HepG2 (cell line): ENCODE data around the gene NDC1. TPM values are rescaled to one million over a fixed set of nuclear protein-coding genes. Genes with fewer than 3 reads are reported as not detected.

Source experiments
- ATAC-seq: fragments of 200-7000 bp; cut with Tn5 transposase; 3 replicates; pipeline ENCODE4 v1.9.1; 2020; ENCODE audit warnings: mild to moderate bottlenecking, moderate library complexity
- BruUV-seq: library from RNA; stranded (reverse); fragments of 400-500 nt; replicated peaks from 2 replicates; lab custom pipeline; 2021; lab: Mats Ljungman, UMichigan
- CTCF ChIA-PET: fragments of 300-600 bp; formaldehyde crosslinking; extraction: SDS; loops from one replicate; lab custom pipeline; 2021; ENCODE audit warnings: low total read pairs, inconsistent platforms, low intra/inter-chr PET ratio; lab: Yijun Ruan, JAX
- POLR2A ChIA-PET: fragments of 350-600 bp; sonication (Branson Sonifier 250); formaldehyde crosslinking; loops from one replicate; lab custom pipeline; 2020; ENCODE audit warnings: antibody characterized with exemption, inconsistent platforms; lab: Yijun Ruan, JAX
- DNase-seq: peaks from one replicate; pipeline ENCODE4 v3.0.0-alpha.2; 2015; ENCODE audit warnings: low spot score
- FAIRE-seq: peaks from 3 replicates; lab custom pipeline; 2011; peaks lifted over from hg19 to GRCh38; lab: Jason Lieb, UNC
- H2AFZ ChIP-seq: one replicate; pipeline ENCODE4 v1.6.1; 2011; ENCODE audit warnings: low read length, inconsistent platforms
- H3K27ac ChIP-seq: fragments of 300-600 bp; 3 replicates; pipeline ENCODE4 v1.8.0; 2011; ENCODE audit warnings: mixed run types, mild to moderate bottlenecking, mixed read lengths, low read length, inconsistent platforms; ENCODE audit not compliant: insufficient read depth; ENCODE audit errors: extremely low read length
- H3K27me3 ChIP-seq, 2 experiments: fragments of 200-600 bp in 1 of 2; 2 replicates in 1 of 2; 3 replicates in 1 of 2; pipeline versions ENCODE4 v1.6.0 to v1.8.0; 2011; ENCODE audit warnings: low read length in 2 of 2, mild to moderate bottlenecking in 2 of 2, moderate library complexity in 2 of 2, inconsistent platforms in 1 of 2; ENCODE audit not compliant: insufficient read depth in 2 of 2, control insufficient read depth in 1 of 2
- H3K36me3 ChIP-seq, 2 experiments: fragments of 200-600 bp in 1 of 2; replicated peaks in 1 of 2; 2 replicates in 1 of 2; 3 replicates in 1 of 2; pipeline versions ENCODE4 v1.5.1 to v1.8.0; 2011; ENCODE audit warnings: low read length in 2 of 2, inconsistent platforms in 1 of 2; ENCODE audit not compliant: insufficient read depth in 2 of 2, control insufficient read depth in 1 of 2
- H3K4me1 ChIP-seq: 2 replicates; pipeline ENCODE4 v1.5.1; 2012; ENCODE audit warnings: low read length, inconsistent platforms; ENCODE audit not compliant: insufficient read depth
- H3K4me2 ChIP-seq: 2 replicates; pipeline ENCODE4 v1.6.0; 2011; ENCODE audit warnings: low read depth, low read length, inconsistent platforms
- H3K4me3 ChIP-seq, 3 experiments: fragments of 200-600 bp in 1 of 3; sonication (generic), shearing (Covaris generic) in 1 of 3; replicated peaks in 1 of 3; 2 replicates each; pipeline ENCODE4 v1.5.1; 2011 to 2016; ENCODE audit warnings: low read length in 3 of 3, inconsistent platforms in 2 of 3, low read depth in 2 of 3, mild to moderate bottlenecking in 2 of 3, control low read depth in 1 of 3, mixed read lengths in 1 of 3; ENCODE audit not compliant: insufficient read depth in 1 of 3
- H3K79me2 ChIP-seq: one replicate; pipeline ENCODE4 v1.6.1; 2011; ENCODE audit warnings: low read length, inconsistent platforms; ENCODE audit not compliant: insufficient read depth
- H3K9ac ChIP-seq: 2 replicates; pipeline ENCODE4 v1.6.0; 2011; ENCODE audit warnings: mild to moderate bottlenecking, low read depth, low read length, inconsistent platforms; ENCODE audit not compliant: insufficient read depth
- H3K9me3 ChIP-seq: 2 replicates; pipeline ENCODE4 v1.5.1; 2012; ENCODE audit warnings: mild to moderate bottlenecking, low read length
- H4K20me1 ChIP-seq: 2 replicates; pipeline ENCODE4 v1.6.0; 2011; ENCODE audit warnings: inconsistent platforms, mild to moderate bottlenecking, low read length, moderate library complexity; ENCODE audit not compliant: insufficient read depth
- CREB1 ChIP-seq, 2 experiments: fragments of 450-650 bp in 1 of 2; IDR thresholded peaks; 2 replicates each; pipeline ENCODE4 v1.6.1; 2016 to 2017; ENCODE audit warnings: control low read depth in 1 of 2, mild to moderate bottlenecking in 1 of 2, missing compliant biosample characterization in 1 of 2, missing genetic modification characterization in 1 of 2
- GATAD2A ChIP-seq: IDR thresholded peaks from 2 replicates; pipeline ENCODE4 v1.6.1; 2016
- IKZF1 ChIP-seq: fragments of 450-650 bp; IDR thresholded peaks from 2 replicates; pipeline ENCODE4 v1.7.1; 2016
- NR2F2 ChIP-seq: IDR thresholded peaks from 2 replicates; pipeline ENCODE4 v1.6.1; 2012; ENCODE audit warnings: low read depth, inconsistent platforms, borderline replicate concordance
- STAG1 ChIP-seq: sonication (generic); formaldehyde crosslinking; IDR thresholded peaks from 2 replicates; pipeline ENCODE4 v1.4.0; 2020; ENCODE audit warnings: missing genetic modification reagents
- THYN1 ChIP-seq: sonication (generic); formaldehyde crosslinking; IDR thresholded peaks from 2 replicates; pipeline ENCODE4 v1.8.1; 2023; ENCODE audit warnings: low read depth, mild to moderate bottlenecking, moderate library complexity, missing genetic modification reagents, borderline replicate concordance
- ZKSCAN1 ChIP-seq: fragments of 150-350 bp; IDR thresholded peaks from 2 replicates; pipeline ENCODE4 v1.6.1; 2014; ENCODE audit warnings: low read length
- ZKSCAN5 ChIP-seq: sonication (generic); formaldehyde crosslinking; IDR thresholded peaks from 2 replicates; pipeline ENCODE4 v1.5.1; 2020; ENCODE audit warnings: mild to moderate bottlenecking, missing genetic modification reagents
- ZNF430 ChIP-seq: sonication (generic); formaldehyde crosslinking; IDR thresholded peaks from 2 replicates; pipeline ENCODE4 v1.9.0; 2021; ENCODE audit warnings: mild to moderate bottlenecking, missing genetic modification reagents
- ZNF674 ChIP-seq: sonication (generic); formaldehyde crosslinking; IDR thresholded peaks from 2 replicates; pipeline ENCODE4 v1.5.0; 2020; ENCODE audit warnings: low read depth, mild to moderate bottlenecking, missing genetic modification reagents
- ZNF678 ChIP-seq: sonication (generic); formaldehyde crosslinking; IDR thresholded peaks from 2 replicates; pipeline ENCODE4 v1.4.0; 2020; ENCODE audit warnings: mild to moderate bottlenecking, missing genetic modification reagents
- ZNF780A ChIP-seq: sonication (generic); formaldehyde crosslinking; IDR thresholded peaks from 2 replicates; pipeline ENCODE4 v1.8.0; 2022; ENCODE audit warnings: mild to moderate bottlenecking, missing genetic modification reagents, moderate library complexity
- WGBS: methylation state at CpG from one replicate; pipeline ENCODE4 v1.1.6; 2017; ENCODE audit warnings: low lambda C conversion rate; 5-methylcytosine and 5-hydroxymethylcytosine counted together
- in situ Hi-C: cut with HindIII; loops from 2 replicates; pipeline ENCODE4 v1.10.0; 2017; ENCODE audit warnings: low pct_unique_long_range_greater_than_20kb; ENCODE audit not compliant: extremely low pct_ligation_motif_present
- intact Hi-C: fragments of 100-400 bp; cut with micrococcal nuclease; formaldehyde crosslinking; loops from one replicate; pipeline ENCODE4 v1.10.0; 2022; ENCODE audit not compliant: unreplicated experiment
- polyA plus RNA-seq, 8 experiments: library from polyadenylated mRNA; depleted of rRNA in 3 of 8; stranded (reverse) in 7 of 8; unstranded in 1 of 8; fragments of >200 nt; fragmentation: Illumina TruSeq in 4 of 8; extraction: Trizol in 4 of 8; gene quantifications; 2 replicates each; pipeline versions ENCODE4 v1.2.1 to v1.2.3, GENCODE V29; 2011 to 2016; ENCODE audit warnings: low read depth in 4 of 8, missing spikeins in 1 of 8, mixed read lengths in 1 of 8; ENCODE audit not compliant: insufficient read depth in 1 of 8
- total RNA-seq, 5 experiments: library from RNA; depleted of rRNA; stranded (reverse); fragments of >200 nt; fragmentation: Illumina TruSeq; extraction: Trizol; gene quantifications; 2 replicates each; pipeline ENCODE4 v1.2.3, GENCODE V29; 2016; ENCODE audit warnings: low read depth in 1 of 5
- TF ChIP-seq, protein P1 (sequence below): sonication (generic); formaldehyde crosslinking; IDR thresholded peaks from 2 replicates; pipeline ENCODE4 v1.4.0; 2020; ENCODE audit warnings: mild to moderate bottlenecking, missing genetic modification reagents, borderline replicate concordance

Gene NDC1
- total and polyA plus RNA-seq, 2 of the 13 experiments (the other 11 are each of a cell fraction or from before 2014, with no cell fraction given), result 38.1 to 50.9 TPM

DNA sequence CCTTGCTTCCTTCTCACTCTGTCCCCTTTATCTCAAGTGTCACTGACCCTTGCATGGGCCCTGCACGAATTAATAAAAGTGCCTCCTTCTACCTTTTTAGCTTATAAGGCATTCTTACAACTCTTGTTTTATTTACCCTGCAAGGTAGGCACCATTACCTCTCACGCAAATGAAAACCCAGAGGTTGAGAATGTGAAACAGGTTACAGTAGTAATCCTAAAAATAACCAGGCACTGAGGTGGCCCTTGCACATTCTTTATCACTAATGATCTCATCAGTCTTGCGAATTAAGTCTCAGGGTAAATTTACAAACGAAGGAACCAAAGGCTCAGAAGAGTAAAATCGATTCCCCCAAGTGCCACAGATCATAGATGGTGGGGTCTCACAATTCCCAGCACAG is 102.8 kb downstream of the NDC1 start:
- under 1% methylated on average over 5 of the region's 5 CpGs for WGBS
- TF ChIP-seq, protein P1, sequence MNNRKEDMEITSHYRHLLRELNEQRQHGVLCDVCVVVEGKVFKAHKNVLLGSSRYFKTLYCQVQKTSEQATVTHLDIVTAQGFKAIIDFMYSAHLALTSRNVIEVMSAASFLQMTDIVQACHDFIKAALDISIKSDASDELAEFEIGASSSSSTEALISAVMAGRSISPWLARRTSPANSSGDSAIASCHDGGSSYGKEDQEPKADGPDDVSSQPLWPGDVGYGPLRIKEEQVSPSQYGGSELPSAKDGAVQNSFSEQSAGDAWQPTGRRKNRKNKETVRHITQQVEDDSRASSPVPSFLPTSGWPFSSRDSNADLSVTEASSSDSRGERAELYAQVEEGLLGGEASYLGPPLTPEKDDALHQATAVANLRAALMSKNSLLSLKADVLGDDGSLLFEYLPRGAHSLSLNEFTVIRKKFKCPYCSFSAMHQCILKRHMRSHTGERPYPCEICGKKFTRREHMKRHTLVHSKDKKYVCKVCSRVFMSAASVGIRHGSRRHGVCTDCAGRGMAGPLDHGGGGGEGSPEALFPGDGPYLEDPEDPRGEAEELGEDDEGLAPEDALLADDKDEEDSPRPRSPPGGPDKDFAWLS, result no peak
- TF ChIP-seq ZKSCAN1 (no peak), ZKSCAN5 (CRISPR knock-in tag) (no peak), IKZF1 (no peak), STAG1 (no peak)
- Histone ChIP-seq H3K4me2 (no peak overlapping the region), H3K9me3 (no peaks in the 10 kb centered on the region), H4K20me1 (no peaks in the 10 kb centered on the region), H3K9ac (no peak overlapping the region), H3K79me2 (no peaks in the 10 kb centered on the region), H2AFZ (no peak overlapping the region), H3K27me3 (peaks cover 5 to 89% of the 10 kb centered on the region in 2 experiments), H3K4me3 (no peak overlapping the region), H3K36me3 (no peaks in the 10 kb centered on the region), H3K4me1 (peaks cover 10% of the 10 kb centered on the region), H3K27ac (no peak overlapping the region)
- no peak for FAIRE-seq
- DNase-seq, result no peak
- ATAC-seq, result no peak
- in situ Hi-C loops, result no loop called here
- intact Hi-C loops, result no loop called here
- CTCF ChIA-PET, result no interaction called here
- BruUV-seq, result no TSS peak
- POLR2A ChIA-PET, result no interaction called here

DNA sequence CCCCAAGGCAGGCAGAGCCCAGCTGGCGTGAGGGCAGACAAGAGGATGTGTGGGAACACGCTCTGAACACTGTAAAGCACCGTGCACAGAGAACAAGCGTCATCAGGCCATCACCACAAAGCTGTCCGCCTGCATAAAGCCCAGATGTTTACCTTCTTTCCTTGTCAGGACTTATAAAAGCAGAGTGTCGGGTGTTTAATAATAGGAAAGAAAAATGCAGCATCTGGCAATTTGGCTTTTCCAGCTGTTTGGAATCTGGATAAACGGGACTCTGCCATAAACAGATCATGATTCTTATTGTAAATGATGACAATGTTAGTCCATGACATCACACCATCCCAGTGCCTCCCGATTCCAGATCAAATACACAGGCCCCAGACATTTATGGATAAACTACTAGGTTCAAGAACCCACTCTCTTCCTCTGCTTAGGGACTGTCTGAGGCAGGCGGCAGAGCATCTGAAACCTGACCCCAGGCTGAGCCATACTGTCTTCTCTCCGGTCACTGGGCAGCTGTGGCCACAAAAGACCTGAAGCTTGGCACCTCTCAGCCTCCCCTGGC is 103.4 kb downstream of the NDC1 start:
- no peak overlapping the region for H3K4me3 ChIP-seq
- H3K4me2 ChIP-seq, result no peak overlapping the region
- H4K20me1 ChIP-seq, result no peaks in the 10 kb centered on the region
- ChIA-PET CTCF (no interaction called here), POLR2A (no interaction called here)
- no TSS peak for BruUV-seq
- TF ChIP-seq ZNF430 (CRISPR knock-in tag), result no peak
- TF ChIP-seq THYN1, result no peak
- no peak for TF ChIP-seq ZNF678 (CRISPR knock-in tag)
- TF ChIP-seq NR2F2, result no peak
- peak; percentile 20; the same call in 1 of the 2 replicates for TF ChIP-seq CREB1 (IDR thresholded peaks at IDR 0.05)
- no peak for TF ChIP-seq CREB1 (CRISPR knock-in tag; IDR thresholded peaks at IDR 0.05)
- TF ChIP-seq GATAD2A (CRISPR knock-in tag), result no peak
- TF ChIP-seq ZNF674, result no peak
- no peak for TF ChIP-seq ZNF780A (CRISPR knock-in tag)
- H3K79me2 ChIP-seq, result no peaks in the 10 kb centered on the region
- no peak for FAIRE-seq
- ATAC-seq, result no peak
- no peak overlapping the region for H2AFZ ChIP-seq
- H3K27ac ChIP-seq, result no peak overlapping the region
- WGBS, result 25% methylated on average over 8 of the region's 10 CpGs
- no peaks in the 10 kb centered on the region for H3K36me3 ChIP-seq
- no peak for DNase-seq
- no peaks in the 10 kb centered on the region for H3K9me3 ChIP-seq
- H3K27me3 ChIP-seq, result peaks cover 5 to 88% of the 10 kb centered on the region in 2 experiments
- in situ Hi-C loops (no loop called here), intact Hi-C loops (no loop called here)
- H3K9ac ChIP-seq, result no peak overlapping the region
- peaks cover 5% of the 10 kb centered on the region for H3K4me1 ChIP-seq
